ENCODE results near the gene SCIN. TPM values are rescaled to one million over a fixed set of nuclear protein-coding genes. Genes with fewer than 3 reads are reported as not detected.
"Not testable (repeated sequence)": the region's sequence is repeated elsewhere in the genome, so short reads cannot be mapped to it uniquely, and the experiment has no call there.

The SCIN gene
- total RNA-seq (0.66 TPM in 1 of 2 replicates, not detected in the other), polyA plus RNA-seq (0.02 TPM in 1 of 2 replicates, not detected in the other)

DNA sequence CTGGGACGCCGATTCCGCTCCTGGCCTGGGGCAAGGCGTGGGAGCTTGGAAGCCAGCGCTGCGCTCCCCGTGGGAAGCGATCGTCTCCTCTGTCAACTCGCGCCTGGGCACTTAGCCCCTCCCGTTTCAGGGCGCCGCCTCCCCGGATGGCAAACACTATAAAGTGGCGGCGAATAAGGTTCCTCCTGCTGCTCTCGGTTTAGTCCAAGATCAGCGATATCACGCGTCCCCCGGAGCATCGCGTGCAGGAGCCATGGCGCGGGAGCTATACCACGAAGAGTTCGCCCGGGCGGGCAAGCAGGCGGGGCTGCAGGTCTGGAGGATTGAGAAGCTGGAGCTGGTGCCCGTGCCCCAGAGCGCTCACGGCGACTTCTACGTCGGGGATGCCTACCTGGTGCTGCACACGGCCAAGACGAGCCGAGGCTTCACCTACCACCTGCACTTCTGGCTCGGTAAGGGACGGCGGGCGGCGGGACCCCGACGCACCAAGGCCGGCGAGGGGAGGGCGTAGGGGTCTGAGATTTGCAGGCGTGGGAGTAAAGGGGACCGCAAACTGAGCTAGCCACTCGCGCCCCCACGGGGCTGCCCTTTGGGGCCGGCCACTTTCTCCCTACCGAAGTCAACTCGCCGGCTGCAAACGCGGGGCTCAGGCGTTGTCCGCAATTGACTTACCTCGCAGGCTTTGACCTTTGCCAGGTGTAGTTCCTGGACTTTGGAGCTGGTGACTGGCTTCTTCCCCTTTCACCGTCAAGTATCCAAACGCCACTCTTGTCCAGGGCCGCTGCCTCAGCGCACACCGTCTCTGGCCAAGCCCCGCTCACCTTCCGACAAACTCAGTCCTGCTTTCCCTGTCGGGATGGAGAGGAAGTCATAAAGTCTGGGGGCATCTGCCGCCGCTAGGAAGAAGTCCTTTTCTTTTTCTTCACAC, at the start of gene SCIN:
SCIN (plus strand) TSS at position 187 of the 928 bp plus-strand sequence; CDS start at position 254, 67 bp downstream.
- Histone ChIP-seq H3K4me1 (ENCODE audit: low read depth) (no peaks in the 10 kb centered on the region), H3K27ac (no peak within 1 kb of the TSS), H3K36me3 (no peaks in the 10 kb centered on the region), H3K4me3 (peak within 1 kb of the TSS; percentile 34), H3K27me3 (peaks cover 76% of the 10 kb centered on the region), H3K9me3 (ENCODE audit: low read depth) (no peaks in the 10 kb centered on the region)
- peak; percentile 22 to 35 for DNase-seq (ENCODE audit: low read depth in 1 of 2, low spot score in 1 of 2)
- TF ChIP-seq, protein P1, sequence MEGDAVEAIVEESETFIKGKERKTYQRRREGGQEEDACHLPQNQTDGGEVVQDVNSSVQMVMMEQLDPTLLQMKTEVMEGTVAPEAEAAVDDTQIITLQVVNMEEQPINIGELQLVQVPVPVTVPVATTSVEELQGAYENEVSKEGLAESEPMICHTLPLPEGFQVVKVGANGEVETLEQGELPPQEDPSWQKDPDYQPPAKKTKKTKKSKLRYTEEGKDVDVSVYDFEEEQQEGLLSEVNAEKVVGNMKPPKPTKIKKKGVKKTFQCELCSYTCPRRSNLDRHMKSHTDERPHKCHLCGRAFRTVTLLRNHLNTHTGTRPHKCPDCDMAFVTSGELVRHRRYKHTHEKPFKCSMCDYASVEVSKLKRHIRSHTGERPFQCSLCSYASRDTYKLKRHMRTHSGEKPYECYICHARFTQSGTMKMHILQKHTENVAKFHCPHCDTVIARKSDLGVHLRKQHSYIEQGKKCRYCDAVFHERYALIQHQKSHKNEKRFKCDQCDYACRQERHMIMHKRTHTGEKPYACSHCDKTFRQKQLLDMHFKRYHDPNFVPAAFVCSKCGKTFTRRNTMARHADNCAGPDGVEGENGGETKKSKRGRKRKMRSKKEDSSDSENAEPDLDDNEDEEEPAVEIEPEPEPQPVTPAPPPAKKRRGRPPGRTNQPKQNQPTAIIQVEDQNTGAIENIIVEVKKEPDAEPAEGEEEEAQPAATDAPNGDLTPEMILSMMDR (IDR thresholded peaks at IDR 0.05; ENCODE audit: low read depth, low read length), result no peak

DNA sequence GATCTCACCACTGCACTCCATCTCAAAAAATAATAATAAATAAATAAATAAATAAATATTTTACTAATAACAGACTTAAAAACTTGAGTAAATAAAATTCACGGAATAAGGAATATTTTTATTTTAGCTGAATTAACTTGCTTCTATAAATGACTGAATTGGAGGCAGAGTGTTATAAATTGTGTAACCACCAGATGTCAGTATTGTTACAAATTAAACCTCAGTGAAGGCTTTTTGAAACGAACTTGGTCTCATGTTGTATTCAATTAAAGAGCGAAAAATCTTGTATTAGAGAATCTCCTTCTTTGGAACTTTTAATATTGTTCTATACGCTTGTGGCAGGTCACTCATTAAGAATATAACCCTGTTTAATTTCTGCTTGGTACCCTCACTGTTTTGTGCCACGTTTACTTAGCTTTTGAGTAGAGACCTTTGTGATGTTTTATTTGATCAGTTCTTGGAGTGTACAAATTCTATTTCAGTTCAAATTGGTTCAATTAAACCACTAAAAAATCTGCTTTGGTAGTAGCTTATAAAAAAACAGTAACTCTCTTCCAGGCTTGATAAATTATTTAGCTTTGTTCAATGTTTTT, 45.6 kb upstream of the SCIN start:
- peak; percentile 57 to 66 for DNase-seq (ENCODE audit: low read depth in 1 of 2, low spot score in 1 of 2)
- Histone ChIP-seq H3K27me3 (no peaks in the 10 kb centered on the region), H3K27ac (no peak overlapping the region), H3K4me3 (no peak overlapping the region), H3K9me3 (ENCODE audit: low read depth) (no peaks in the 10 kb centered on the region), H3K36me3 (no peaks in the 10 kb centered on the region), H3K4me1 (ENCODE audit: low read depth) (no peaks in the 10 kb centered on the region)
- TF ChIP-seq, protein P1 (IDR thresholded peaks at IDR 0.05; ENCODE audit: low read depth, low read length), result peak; percentile 44

DNA sequence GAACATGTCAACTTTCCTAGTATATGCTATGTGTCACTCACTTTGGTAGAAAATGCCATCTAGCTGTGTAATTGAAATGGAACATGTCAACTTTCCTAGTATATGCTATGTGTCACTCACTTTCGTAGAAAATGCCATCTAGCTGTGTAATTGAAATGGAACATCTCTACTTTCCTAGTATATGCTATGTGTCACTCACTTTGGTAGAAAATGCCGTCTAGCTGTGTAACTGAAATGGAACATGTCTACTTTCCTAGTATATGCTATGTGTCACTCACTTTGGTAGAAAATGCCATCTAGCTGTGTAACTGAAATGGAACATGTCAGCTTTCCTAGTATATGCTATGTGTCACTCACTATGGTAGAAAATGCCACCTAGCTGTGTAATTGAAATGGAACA, 43.8 kb upstream of the SCIN start:
- H3K36me3 ChIP-seq, H3K27me3 ChIP-seq: not testable (repeated sequence)

DNA sequence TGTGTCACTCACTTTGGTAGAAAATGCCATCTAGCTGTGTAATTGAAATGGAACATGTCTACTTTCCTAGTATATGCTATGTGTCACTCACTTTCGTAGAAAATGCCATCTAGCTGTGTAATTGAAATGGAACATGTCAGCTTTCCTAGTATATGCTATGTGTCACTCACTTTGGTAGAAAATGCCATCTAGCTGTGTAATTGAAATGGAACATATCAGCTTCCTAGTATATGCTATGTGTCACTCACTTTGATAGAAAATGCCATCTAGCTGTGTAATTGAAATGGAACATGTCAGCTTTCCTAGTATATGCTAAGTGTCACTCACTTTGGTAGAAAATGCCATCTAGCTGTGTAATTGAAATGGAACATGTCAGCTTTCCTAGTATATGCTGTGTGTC, 42.9 kb upstream of the SCIN start:
- H3K27ac ChIP-seq; H3K27me3 ChIP-seq; H3K9me3 ChIP-seq (ENCODE audit: low read depth); H3K4me1 ChIP-seq (ENCODE audit: low read depth); DNase-seq (ENCODE audit: low read depth in 1 of 2, low spot score in 1 of 2); H3K4me3 ChIP-seq; H3K36me3 ChIP-seq: not testable (repeated sequence)

More for the DNA sequence above, 43.8 kb upstream of the SCIN start:
- DNase-seq (ENCODE audit: low read depth in 1 of 2, low spot score in 1 of 2); H3K9me3 ChIP-seq (ENCODE audit: low read depth); H3K4me3 ChIP-seq; H3K4me1 ChIP-seq (ENCODE audit: low read depth); H3K27ac ChIP-seq: not testable (repeated sequence)

DNA sequence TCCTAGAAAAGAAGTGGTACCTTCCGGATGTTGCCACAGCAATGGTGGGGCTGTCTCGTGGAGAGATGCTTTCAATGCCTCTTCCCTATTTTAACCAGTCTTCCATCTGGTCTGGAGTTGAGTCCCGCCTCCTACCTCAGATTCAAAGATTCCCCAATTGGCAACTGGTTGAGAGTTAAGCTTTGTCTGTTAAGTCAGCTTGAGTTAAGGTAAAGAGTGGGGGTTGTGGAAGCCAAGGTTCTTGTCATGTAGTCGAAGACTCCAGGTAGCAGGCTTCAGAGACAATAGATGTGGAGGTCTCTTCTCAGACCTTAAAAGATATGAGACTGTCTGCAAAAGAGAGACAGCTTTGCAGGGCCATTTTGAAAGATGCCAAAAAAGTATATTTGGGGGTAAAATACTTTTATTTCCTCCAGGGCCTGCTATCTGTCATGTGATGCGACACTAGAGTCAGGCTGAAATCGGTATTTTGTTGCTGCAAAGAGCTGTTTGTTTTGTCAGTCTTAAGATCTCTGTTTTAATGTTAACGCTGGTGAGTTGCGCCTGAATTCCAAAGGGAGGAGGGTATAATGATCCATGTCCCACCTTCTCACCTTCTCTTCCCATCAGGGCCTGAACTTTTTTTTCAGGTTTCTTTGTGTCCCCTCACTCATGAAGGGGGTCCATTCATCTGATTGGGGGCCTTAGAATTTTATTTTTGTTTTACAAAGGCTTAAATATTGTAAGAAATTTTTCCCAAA, 40.4 kb upstream of the SCIN start:
- no peaks in the 10 kb centered on the region for H3K36me3 ChIP-seq
- H3K4me3 ChIP-seq, result no peak overlapping the region
- H3K27me3 ChIP-seq, result no peaks in the 10 kb centered on the region
- H3K4me1 ChIP-seq (ENCODE audit: low read depth), result no peaks in the 10 kb centered on the region
- DNase-seq (ENCODE audit: low read depth in 1 of 2, low spot score in 1 of 2), result no peak
- TF ChIP-seq, protein P1 (IDR thresholded peaks at IDR 0.05; ENCODE audit: low read depth, low read length), result no peak
- H3K9me3 ChIP-seq (ENCODE audit: low read depth), result no peaks in the 10 kb centered on the region
- no peak overlapping the region for H3K27ac ChIP-seq

DNA sequence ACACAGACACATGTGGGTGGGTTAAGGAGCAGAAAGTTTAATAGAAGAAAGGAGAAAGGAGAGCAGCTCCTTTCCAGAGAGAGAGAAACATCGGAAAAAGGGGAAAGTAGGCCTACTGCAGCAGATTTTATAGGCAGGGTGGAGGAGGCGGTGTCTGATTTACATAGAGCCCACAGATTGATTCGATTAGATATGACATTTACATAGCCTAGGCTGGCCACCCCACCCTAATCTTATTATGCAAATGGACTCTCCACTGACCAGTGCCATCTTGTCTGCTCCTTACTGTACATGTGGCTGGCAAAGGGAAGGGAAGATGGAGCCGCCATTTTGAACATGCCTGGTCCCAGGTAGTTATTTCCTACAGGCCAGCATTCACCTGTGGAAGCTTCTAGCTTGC, 38.7 kb upstream of the SCIN start:
- no peaks in the 10 kb centered on the region for H3K27me3 ChIP-seq
- H3K27ac ChIP-seq, result no peak overlapping the region
- no peak overlapping the region for H3K4me3 ChIP-seq
- DNase-seq (ENCODE audit: low read depth in 1 of 2, low spot score in 1 of 2), result no peak
- H3K9me3 ChIP-seq (ENCODE audit: low read depth), result no peaks in the 10 kb centered on the region
- no peaks in the 10 kb centered on the region for H3K36me3 ChIP-seq
- TF ChIP-seq, protein P1 (IDR thresholded peaks at IDR 0.05; ENCODE audit: low read depth, low read length), result no peak
- no peaks in the 10 kb centered on the region for H3K4me1 ChIP-seq (ENCODE audit: low read depth)

Data from cardiac muscle cell (in vitro differentiated cells and primary cell).